Activated CD4-positive, alpha-beta T cell treated with anti-CD3 and anti-CD28 coated beads, Interleukin-2, Interleukin-4, amounts not matched to agents 100 ng/mL and 50 ng/mL, durations not matched to agents 16 hours and 8 hours (primary cell): ENCODE data around the gene POLR3A.
"Not testable (repeated sequence)": the region's sequence is repeated elsewhere in the genome, so short reads cannot be mapped to it uniquely, and the experiment has no call there.

Experiments
- DNase-seq: peaks from one replicate; pipeline ENCODE4 v3.0.0-alpha.2; 2020; ENCODE audit warnings: low spot score

The POLR3A gene

DNA sequence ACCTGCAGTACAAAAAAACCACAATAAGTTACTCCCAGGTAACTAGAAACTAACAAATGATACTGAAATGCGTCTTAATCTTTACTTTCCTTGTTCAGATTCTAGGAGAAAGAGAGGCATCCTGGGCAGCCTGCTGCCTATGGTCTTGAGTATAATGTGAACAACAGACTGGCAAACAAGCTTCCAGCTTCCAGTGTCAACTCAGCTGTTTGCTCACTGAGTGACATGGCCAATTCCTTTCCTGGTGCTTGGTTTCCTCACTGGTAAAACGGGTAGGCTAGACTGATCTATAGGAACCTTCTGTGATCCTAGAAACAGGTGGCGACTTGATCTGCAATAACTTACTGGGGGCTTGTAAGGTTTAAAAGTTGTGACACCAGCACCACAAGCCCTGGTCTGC is 10.1 kb downstream of the POLR3A start:
- DNase-seq, result no peak

DNA sequence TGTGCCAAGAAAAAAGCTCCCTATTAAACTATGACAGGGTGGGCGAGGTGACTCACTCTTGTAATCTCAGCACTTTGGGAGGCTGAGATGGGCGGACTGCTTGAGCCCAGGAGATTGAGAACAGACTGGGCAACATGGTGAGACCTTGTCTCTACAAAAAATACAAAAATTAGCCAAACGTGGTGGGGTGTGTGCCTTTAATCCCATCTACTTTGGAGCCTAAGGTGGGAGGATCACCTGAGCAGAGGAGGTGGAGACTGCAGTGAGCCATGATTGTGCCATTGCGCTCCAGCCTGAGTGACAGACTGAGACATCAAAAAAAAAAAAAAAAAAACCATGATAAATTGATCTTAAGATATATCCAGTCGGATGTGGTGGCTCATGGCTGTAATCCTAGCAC is 11.5 kb downstream of the POLR3A start:
- DNase-seq, result no peak

DNA sequence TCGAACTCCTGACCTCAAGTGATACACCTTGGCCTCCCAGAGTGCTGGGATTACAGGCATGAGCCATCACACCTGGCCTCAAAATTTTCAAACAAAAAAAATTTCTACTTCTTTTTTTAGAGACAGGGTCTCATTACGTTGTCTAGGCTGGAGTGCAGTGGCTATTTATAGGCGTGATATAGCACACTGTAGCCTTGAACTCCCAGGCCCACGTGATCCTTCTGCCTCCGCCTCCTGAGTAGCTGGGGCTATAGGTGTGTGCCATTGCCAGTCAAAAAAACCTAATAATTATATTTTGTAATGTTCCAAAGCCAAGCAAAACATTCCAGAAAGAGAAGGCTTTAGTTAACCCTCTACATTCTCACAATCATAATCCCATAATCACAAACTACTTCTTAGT is 13.8 kb downstream of the POLR3A start:
- no peak for DNase-seq

DNA sequence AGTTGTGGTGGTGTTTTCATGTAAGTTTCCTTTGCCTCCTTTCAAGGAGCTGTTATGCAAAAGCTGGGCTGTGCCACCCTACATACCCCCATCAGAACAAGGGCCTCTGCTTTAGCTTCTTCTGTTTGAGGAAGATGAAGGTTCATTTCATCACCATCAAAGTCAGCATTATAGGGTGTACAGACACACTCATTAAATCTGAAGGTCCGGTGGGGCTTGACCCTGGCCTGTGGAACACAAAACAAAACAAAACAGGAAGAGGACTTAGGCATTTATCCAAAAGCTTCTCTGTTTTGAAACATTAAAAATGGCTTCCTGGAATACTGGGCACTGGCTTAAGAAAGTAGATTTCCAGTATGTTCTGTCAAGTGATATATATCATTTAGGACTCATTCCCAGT is 15.8 kb downstream of the POLR3A start:
- DNase-seq, result no peak

DNA sequence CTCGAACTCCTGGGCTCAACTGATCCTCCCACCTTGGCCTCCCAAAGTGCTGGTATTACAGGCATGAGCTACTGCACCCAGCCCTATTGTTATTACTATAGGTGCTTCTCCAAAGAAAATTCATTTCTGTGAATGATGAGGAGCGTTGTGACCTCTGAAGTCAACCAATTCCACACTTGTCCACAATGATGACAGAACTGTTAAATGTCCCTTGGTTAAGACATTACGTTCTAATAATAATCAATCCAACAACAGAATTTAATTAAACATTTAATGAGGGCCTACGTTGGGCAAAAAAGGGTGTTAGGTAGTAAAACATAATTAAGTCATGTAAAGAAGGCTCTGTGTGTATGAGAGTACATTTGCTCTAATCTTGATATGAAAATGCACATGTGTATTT is 18.2 kb downstream of the POLR3A start:
- no peak for DNase-seq

DNA sequence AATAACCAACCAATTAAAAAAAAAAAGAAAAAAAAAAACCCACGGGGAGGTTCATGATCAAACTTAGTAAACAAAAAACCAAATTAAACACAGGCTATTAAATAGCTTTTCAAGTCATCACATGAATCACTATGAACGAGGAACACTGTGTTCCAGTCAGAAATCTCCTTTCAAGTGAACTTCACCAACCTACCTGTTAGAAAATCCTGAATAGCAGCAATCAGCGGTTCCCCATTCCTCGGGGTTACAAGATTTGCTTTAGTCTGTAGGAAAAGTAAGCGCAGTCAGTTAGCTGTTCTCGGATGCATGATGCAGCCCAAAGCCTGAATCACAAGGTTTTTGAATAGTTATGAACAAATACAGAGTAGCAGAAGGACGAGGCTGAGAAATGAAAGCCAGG is 19.0 kb downstream of the POLR3A start:
- no peak for DNase-seq

DNA sequence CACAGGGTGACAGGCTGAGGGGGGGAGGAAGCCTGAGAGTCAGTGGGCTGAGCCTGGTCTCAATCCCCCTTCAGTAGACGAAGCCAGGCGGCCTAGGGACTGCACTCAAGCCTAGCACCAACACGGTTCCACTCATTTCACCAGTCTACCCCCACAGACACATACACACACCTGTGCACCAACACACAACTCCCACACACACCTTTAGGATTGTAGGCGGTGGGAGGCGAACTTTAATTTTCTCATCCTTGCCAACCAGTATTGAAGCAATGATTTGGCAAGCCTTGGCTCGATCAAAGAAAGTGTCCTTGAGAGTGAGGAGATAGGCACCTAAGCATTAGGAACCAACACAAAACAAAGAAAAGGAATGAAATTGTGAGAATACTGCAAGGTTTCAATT is 19.7 kb downstream of the POLR3A start:
- DNase-seq, result no peak

DNA sequence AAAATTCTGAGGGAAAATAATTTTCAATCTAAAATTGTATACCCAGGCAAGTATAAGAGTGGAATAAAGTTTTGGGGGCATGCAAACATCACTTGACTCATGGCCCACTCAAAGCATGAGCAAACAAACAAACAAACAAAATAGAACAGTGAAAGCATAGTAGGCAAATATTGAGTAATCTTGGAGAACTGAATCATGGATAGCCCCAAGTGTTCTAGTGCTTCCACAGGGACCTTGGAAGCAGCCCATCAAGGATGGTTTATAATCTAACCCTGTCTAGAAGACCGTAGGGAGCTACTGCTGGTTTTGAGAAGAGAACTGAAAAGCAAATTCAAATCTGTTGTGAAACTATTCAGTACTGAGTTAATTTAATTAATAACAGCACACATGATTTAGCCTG is 22.1 kb downstream of the POLR3A start:
- no peak for DNase-seq

DNA sequence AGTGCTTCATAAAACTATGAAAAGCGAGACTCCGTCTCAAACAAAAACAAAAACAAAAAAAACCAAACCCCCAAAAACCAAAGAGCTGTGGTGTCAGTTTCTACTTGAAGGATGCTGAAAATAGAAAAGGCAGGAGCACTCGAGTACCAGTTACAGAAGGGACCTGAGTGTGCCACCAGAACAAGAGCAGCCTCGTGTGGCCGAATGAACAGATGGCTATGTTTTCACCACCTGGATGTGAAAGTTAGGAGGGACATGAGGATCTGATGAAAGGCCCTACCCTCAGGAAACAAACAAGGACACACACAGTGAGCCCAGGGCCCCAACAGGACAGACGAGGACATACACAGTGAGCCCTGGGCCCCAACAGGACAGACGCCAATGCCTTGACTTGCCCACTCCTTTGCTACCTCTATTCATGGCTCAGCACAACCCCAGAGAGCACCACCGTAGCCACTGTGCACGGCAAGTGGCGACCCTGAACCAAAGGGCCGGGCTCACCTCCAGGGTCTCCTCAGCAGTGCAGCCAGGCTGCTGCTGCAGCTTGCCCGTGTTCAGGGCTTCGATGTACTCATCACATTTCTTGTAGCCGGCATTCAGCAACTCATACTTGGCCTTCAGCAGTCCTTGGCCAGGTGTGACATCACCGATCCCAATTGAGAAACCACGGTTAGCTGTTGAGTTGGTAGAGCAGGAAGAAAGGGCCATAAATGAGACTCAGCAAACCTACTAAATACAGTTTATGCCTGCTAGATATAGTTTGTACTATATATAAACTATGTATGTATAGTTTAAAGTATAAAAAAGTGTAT is 24.9 kb downstream of the POLR3A start:
- no peak for DNase-seq

DNA sequence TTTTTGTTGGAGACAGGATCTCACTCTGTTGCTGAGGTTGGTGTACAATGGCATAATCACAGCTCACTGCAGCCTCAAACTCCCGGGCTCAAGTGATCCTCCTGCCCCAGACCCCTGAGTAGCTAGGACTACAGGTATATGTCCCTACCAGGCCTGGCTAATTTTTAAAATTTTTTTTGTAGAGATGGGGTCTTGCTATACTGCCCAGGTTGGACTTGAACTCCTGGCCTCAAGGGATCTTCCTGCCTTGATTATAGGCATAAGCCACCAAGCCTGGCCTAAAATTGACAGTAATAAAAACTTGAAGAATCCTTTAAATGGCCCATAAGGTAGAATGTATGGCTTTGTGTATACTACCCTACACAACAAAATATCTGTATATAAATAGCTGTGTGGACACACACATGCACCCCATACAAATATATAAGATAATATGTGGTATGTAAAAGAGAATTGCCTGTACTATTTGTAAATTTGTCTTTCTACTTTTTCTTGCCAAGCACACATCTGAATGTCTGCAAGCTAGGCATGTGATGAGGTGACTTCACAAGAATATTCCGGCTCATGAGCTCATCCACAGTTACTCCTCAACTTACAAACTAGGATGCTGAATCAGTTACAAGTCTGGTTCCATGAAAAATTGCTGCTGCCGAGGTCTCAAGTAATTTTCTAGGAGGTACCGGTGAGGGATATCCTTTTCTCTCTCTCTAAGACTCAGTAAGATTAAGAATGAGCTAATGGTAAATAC is 26.6 kb downstream of the POLR3A start:
- DNase-seq, result no peak

DNA sequence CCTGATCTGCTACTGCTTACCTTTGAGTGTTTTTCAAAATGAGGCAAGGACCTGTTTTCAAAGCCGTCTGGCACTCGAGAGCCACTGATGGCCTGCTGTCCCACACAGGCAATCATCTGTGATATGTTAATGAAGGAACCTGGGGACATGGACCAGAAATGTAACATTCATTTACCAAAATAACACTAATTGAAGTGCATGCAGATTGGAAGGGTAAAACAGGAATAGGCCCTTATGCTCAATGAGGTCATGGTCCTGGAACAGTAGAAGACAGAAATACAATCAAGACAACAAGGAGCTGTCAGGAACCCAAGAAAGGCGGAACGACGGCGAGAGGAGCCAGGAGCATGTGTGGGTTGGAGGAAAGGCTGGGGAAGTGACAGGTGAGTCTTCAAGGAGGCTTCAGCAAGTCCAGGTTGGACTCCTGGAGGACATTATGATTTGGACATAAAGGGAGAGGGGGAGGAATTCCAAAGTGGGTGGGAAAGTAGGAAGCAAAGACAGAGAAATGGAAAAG is 28.3 kb downstream of the POLR3A start:
- DNase-seq, result no peak

DNA sequence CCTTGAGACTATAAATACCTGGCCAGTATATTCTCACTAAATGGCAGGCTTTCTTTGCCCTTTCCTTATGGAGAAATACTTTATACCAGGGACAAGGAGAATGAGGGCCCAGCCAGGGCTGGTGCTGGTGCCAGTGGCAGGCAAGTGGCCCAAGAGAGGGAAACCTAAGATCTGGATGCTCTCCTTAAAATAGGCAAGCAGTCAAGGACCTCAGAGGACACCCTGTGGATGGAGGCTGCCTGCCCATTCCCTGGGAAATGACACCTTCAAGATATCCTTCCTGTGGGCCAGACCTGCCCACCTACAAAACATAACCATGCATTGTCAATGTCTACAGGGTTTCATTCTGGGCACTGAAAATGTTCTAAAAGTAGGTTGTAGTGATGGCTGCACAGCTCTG is 29.1 kb downstream of the POLR3A start:
- DNase-seq, result no peak

DNA sequence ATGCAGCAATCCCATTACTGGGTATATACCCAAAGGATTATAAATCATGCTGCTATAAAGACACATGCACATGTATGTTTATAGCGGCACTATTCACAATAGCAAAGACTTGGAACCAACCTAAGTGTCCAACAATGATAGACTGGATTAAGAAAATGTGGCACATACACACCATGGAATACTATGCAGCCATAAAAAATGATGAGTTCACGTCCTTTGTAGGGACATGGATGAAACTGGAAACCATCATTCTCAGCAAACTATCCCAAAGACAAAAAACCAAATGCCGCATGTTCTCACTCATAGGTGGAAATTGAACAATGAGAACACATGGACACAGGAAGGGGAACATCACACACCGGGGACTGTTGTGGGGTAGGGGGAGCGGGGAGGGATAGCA is 30.5 kb downstream of the POLR3A start:
- not testable (repeated sequence) for DNase-seq

DNA sequence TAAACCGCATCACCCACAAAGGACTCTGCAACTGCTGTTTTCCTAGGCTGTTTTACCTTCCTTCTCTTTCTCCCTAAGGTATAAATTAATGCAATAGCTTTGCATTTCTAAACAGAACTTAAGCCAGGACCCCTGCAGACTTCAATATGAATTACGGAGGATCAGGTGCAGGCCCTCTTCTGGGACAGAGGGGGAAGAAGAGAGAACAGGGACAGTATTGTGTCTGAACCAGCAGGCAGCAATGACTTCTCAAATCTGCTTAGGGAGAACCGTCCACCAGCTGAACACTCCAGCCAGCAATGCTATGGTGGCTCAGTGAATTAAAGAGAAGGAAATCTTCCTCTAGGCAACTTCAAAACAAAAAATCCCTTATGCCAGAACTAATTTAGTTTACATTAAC is 35.7 kb downstream of the POLR3A start:
- DNase-seq, result no peak

DNA sequence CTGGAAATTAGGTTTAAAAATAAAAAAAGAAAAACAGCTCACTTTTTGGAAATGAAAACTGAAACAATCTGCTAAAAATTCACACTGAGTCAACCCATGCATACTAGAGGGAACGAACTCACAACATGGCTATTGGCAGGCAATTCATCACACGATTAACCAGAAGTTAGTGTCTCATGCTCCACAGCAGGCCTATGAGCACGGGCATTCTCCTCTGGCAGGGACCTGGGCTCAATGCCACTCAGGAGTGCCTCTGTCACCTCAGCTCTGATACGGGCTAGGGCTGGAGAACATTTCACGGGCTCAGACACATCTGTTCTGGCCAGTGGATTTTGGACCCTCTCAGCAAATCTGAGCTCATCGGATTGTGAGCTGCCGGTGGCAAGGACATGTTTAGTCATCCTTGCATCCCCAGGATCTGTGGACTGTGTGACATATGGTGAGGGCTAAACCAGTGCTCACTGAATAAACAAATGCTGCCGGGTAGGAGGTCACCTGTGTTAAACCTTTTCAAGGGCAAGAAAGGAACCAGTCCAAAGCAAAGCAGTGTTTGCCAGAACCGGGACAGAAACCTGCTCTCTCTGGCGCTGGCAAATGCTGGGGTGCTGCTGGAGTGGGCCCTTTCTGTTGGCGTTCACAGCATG is 40.1 kb downstream of the POLR3A start:
- DNase-seq, result no peak

DNA sequence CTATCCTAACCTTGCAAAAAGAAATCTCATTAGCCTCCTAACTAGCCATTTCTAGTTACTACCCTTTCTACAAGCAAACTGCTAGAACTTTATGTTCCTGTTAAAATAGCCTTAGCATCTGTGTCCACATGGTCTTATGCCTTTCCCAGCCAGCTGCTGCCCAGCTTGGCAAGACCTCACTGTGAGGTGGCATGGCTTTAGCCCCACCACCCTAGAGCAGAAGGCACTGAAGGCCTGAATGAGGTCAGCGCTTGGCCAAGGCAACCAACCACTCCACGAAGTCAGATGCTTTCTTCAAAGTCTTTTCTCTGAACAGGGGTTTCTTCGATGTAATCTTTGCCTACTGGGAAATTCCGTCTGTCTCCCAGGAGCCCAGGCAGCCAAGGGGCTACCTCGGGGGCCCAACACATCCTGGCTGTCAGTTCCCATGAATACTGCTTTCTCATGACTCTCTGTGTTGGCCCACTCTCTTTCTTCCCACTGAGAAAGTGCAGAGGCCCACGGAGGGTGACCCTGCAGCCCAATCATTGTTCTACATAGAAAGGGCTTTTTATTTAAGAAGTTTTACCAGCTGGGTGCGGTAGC is 41.6 kb downstream of the POLR3A start:
- no peak for DNase-seq

DNA sequence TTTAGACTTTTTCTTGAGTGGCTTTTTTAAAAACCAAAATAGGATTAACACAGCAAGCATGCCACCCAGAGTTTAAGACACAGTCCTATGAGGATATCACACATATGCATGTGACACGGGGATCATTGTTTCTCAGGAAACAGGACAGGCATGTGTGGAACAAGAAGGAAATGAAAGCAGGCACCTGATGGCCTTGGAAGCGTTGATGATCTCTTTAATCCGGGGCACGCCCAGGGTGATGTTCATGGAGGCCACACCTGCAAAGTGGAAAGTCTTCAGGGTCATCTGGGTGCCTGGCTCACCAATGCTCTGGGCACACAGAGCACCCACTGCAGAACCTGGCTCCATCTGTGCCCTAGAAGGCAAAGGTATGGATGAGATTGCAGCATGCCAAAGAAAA is 44.3 kb downstream of the POLR3A start:
- DNase-seq, result no peak

DNA sequence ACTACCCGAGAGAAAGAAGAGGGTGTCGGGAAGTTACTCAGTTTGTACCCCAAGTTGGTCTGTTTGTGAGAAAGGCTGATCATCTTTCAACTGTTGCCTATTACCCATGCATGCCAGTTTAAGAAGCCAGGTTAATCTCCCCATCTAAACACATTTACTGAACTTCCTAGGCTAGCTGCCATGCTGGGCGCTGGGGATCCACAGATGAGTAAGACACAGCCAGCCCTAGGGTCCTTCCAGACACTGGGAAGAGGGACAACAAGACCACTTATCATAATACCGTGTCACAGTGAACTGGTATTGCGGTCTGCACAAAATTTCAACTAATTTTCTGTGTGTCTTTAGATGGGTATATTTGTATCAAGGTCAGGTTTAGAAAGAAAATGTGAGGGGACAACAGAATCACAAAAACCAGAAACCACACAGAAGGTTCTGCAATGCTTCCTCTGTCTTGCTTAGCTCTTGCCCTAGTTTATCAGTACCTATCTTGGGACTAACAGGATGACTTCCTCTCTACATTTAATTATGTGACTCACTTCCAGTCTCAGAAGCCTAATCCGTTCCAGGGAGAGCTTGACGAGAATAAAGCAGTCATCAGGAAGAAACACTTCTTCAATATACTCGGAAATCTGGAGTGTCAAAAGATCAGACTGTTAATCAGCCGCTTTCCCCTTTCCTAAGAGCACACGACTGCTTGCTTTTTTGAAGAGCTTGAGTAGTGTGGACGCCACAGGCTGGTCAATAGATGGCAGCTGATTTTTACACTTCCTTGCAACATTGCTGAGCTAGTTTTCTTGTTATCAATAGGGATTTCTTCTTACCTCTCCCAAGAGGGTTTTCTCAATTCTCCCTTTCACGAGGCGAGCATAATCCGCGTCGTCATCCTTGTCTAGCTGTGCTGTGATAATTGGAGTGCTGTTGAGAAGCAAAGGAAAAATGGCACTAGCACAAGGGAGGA is 45.7 kb downstream of the POLR3A start:
- DNase-seq, result no peak

DNA sequence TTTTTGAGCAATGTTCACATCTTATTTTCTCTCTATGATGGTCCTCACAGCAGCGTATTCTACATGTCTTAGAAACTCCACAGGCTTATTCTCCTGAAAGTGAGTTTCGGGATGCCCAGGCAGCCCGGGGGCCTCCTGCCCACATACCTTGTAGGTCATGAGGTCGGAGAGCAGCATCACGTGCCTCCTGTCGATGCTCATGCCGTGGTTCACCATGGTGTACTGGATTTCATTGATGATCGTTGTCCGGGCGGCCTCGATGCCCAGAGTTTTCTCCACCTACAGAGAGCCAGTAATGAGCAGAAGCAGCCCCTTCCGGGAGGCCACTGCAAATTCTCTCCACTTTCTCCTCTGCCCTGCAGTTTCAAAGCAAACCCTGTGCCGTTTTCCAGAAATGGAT is 48.0 kb downstream of the POLR3A start:
- no peak for DNase-seq

DNA sequence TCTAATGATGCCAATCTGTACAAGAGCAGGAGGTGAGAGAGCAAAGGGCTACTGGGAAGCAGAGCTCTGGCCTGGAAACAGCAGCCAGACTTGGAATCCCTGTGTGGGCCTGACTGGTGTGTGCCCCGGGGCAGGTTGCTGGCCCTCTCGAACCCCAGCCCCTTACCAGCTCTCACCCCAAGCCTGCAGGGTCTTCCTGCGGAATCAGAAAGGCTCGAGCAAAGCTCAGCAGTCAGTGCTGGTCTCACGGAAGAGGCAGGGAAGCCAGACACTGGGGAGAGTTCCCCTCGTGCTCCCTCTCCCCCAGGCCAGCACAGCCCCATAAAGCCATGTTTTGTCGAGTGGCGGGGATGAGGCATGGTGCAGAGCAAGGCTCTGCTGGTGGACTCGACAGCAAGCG is 50.1 kb downstream of the POLR3A start:
- DNase-seq, result no peak

DNA sequence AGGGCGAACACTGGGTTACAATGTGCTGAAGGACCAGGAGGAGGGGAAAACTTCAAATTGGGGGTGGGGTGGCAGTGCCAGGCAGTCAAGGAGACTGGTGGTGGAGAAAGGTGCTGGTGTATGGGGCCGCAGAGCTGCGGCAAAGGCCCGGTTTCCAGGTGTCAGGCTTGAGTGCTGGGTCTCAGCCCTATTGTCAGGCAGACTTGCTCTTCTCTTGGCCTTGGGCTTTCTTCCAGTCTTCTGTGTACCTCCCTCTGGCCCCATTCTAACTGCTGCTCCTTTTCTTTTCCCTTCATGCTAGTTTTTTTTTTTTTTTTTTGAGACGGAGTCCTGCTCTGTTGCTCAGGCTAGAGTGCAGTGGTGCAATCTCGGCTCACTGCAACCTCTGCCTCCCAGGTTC is 51.0 kb downstream of the POLR3A start:
- DNase-seq, result no peak
